Loucy (cell line): Measurements from ENCODE around the gene CORO1C.

Experiments used
- CTCF ChIP-seq: fragments of 200-600 bp; sonication (generic); conservative IDR thresholded peaks from 2 replicates; pipeline ENCODE4 v1.5.1; 2014; ENCODE audit warnings: mild to moderate bottlenecking, antibody characterized with exemption, low read length
- EZH2phosphoT487 ChIP-seq: fragments of 200-600 bp; IDR thresholded peaks from 2 replicates; pipeline ENCODE4 v1.6.1; 2018; ENCODE audit warnings: antibody characterized with exemption, mild to moderate bottlenecking, moderate library complexity, borderline replicate concordance

DNA sequence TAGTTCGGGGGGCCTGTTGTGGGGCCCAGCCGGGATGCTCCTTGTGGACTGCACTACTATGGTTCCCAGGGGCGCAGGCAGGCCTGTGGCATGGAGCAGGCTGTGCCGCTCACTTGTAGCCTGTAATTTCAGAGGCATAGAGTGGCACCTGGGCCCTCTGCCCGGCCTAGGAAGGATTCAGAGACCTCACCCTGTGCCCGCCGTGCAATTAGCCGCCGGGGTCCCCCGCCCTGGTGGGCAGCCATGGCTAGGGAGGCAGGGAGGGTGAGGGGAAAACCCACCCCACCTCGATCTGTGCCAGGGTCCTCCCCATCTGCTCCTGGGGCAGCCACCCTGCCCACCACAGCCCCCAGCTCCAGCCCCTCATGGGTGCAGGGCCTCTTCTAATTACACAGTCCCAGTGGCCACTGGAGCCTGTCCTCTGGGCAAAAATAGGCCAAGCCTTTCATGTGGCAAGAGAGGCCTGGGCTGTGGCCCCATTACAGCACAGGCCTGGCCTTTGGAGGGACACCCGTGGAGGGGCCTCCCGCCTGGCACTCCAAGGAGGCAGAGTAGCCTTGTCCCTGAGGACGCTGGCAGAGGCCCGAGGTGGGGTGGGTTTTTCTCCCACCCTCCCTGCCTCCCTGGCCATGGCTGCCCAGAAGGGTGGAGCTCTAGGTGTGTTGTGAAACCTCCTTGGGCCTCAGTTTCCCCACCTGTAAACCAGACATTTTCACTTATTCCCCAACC is 128.2 kb downstream of the CORO1C start:
- TF ChIP-seq CTCF (no peak), EZH2phosphoT487 (no peak)
